Measurements from ENCODE around the gene DPP9.

- TF ChIP-seq CTCF (IDR thresholded peaks at IDR 0.05) = no peak
- no peak for TF ChIP-seq POLR2A (IDR thresholded peaks at IDR 0.05)
Measured at GRCh38 chr19:4682417-4683200, 41.0 kb downstream of the DPP9 start.

All from thyroid gland (tissue), 4 donors.